ENCODE measurements around the gene NOG.

GRCh38 chr17:56633681-56634080 is 40.2 kb downstream of the NOG start:
- TF ChIP-seq POLR2A (IDR thresholded peaks at IDR 0.05; ENCODE audit: low read length): no peak
- TF ChIP-seq GATA1 (IDR thresholded peaks at IDR 0.05; ENCODE audit: low read depth, low read length): no peak
